ENCODE data around the gene COX7A2L.
"Not testable (repeated sequence)": the region's sequence is repeated elsewhere in the genome, so short reads cannot be mapped to it uniquely, and the experiment has no call there.

GRCh38 chr2:42347518-42347917, 13.5 kb downstream of the COX7A2L start:
- not testable (repeated sequence) for TF ChIP-seq POLR2A, CTCF (IDR thresholded peaks at IDR 0.05)
